ENCODE results near the gene B4GALT7. TPM values are rescaled to one million over a fixed set of nuclear protein-coding genes. Genes with fewer than 3 reads are reported as not detected.

The B4GALT7 gene
- total RNA-seq, 2 experiments from 2014 or later = 24.9 to 38.5 TPM

DNA sequence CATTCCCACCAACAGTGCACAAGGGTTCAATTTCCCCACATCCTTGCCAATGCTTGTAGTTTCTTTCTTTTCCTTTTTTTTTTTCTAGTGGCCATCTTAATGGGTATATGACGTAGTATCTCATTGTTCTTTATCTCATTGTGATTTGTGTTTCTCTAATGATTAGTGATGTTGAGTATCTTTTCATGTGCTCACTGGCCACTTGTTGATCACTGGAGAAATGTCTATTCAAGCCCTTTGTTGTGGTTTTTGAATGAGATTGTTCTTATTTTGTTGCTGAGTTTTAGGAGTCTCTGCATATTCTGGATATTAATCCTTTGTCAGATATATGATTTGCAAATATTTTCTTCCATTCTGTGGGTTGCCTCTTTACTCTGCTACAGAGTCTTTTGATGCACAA lies 9.5 kb upstream of the B4GALT7 start:
- DNase-seq (ENCODE audit: low spot score) = no peak
- ChIA-PET CTCF (ENCODE audit: unreplicated experiment) (no interaction called here), POLR2A (no interaction called here)
- Histone ChIP-seq H3K9me3 (ENCODE audit: low read length) (no peaks in the 10 kb centered on the region), H3K79me2 (ENCODE audit: insufficient read depth, low read depth, low read length) (peaks cover 21% of the 10 kb centered on the region), H4K20me1 (ENCODE audit: insufficient read depth, low read length) (0 out of 2 replicates have a peak, but pooled peaks cover 5% of the 10 kb centered on the region), H2AFZ (ENCODE audit: low read length) (no peak overlapping the region), H3K9me2 (ENCODE audit: insufficient read depth, low read length) (no peaks in the 10 kb centered on the region), H3K4me3 (ENCODE audit: low read depth, low read length, poor library complexity, severe bottlenecking) (no peak overlapping the region), H3K27ac (ENCODE audit: low read depth, low read length, poor library complexity, severe bottlenecking) (no peak overlapping the region), H3K4me1 (ENCODE audit: insufficient read depth, low read length, poor library complexity, severe bottlenecking) (peaks cover 23% of the 10 kb centered on the region), H3K36me3 (ENCODE audit: insufficient read depth, low read length) (peaks cover 24% of the 10 kb centered on the region), H3K4me2 (ENCODE audit: low read length) (no peak overlapping the region)
- intact Hi-C loops (cut with micrococcal nuclease; ENCODE audit: unreplicated experiment) = loop anchor here (10.0 kb wide), 2 partner anchors 186 to 474 kb away; partner anchors contain the start of genes F12 and PFN3
- BruUV-seq (replicated peaks) = no TSS peak
- TF ChIP-seq, protein P1, sequence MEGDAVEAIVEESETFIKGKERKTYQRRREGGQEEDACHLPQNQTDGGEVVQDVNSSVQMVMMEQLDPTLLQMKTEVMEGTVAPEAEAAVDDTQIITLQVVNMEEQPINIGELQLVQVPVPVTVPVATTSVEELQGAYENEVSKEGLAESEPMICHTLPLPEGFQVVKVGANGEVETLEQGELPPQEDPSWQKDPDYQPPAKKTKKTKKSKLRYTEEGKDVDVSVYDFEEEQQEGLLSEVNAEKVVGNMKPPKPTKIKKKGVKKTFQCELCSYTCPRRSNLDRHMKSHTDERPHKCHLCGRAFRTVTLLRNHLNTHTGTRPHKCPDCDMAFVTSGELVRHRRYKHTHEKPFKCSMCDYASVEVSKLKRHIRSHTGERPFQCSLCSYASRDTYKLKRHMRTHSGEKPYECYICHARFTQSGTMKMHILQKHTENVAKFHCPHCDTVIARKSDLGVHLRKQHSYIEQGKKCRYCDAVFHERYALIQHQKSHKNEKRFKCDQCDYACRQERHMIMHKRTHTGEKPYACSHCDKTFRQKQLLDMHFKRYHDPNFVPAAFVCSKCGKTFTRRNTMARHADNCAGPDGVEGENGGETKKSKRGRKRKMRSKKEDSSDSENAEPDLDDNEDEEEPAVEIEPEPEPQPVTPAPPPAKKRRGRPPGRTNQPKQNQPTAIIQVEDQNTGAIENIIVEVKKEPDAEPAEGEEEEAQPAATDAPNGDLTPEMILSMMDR (conservative IDR thresholded peaks at IDR 0.05; ENCODE audit: low read length) = no peak
- TF ChIP-seq EZH2phosphoT487 (IDR thresholded peaks at IDR 0.05; ENCODE audit: borderline replicate concordance, low read depth, low read length) = no peak

DNA sequence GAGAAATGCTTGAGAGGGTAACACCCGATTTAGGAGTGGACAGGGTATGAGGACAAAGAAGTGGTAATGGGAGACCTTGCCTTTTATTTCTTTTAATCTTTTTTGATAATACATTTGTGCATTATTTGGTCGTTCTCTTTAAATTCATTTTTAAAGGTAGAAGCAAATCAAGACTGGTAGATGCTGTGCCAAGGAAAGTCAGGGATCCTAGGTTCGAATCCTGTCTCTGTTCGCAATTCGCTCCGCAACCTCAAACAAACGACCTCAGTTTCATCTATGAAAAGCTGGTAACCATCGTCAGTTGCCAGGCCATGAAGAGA lies 8.3 kb upstream of the B4GALT7 start:
- no TSS peak for BruUV-seq (replicated peaks)
- TF ChIP-seq, protein P1 (conservative IDR thresholded peaks at IDR 0.05; ENCODE audit: low read length) = no peak
- TF ChIP-seq EZH2phosphoT487 (IDR thresholded peaks at IDR 0.05; ENCODE audit: borderline replicate concordance, low read depth, low read length) = no peak
- ChIA-PET POLR2A (interaction anchor here (0.8 to 1.4 kb wide), 2 partner anchors 9 to 610 kb away, joined by 3 to 4 read pairs; no protein-coding TSS in a partner anchor), CTCF (ENCODE audit: unreplicated experiment) (interaction anchor here (1.2 kb wide), 1 partner anchor 81 kb away, joined by 3 read pairs; no protein-coding TSS in a partner anchor)
- Histone ChIP-seq H4K20me1 (ENCODE audit: insufficient read depth, low read length) (0 out of 2 replicates have a peak, but pooled peaks cover 5% of the 10 kb centered on the region), H3K4me3 (ENCODE audit: low read depth, low read length, poor library complexity, severe bottlenecking) (peak overlapping the region; percentile 91), H3K4me1 (ENCODE audit: insufficient read depth, low read length, poor library complexity, severe bottlenecking) (peaks cover 17% of the 10 kb centered on the region), H2AFZ (ENCODE audit: low read length) (peak overlapping the region; percentile 71; the same call in 1 of the 2 replicates), H3K79me2 (ENCODE audit: insufficient read depth, low read depth, low read length) (peaks cover 21% of the 10 kb centered on the region), H3K9me3 (ENCODE audit: low read length) (no peaks in the 10 kb centered on the region), H3K27ac (ENCODE audit: low read depth, low read length, poor library complexity, severe bottlenecking) (no peak overlapping the region), H3K9me2 (ENCODE audit: insufficient read depth, low read length) (no peaks in the 10 kb centered on the region), H3K4me2 (ENCODE audit: low read length) (peak overlapping the region; percentile 66), H3K36me3 (ENCODE audit: insufficient read depth, low read length) (peaks cover 37% of the 10 kb centered on the region)
- intact Hi-C loops (cut with micrococcal nuclease; ENCODE audit: unreplicated experiment) = loop anchor here (2.0 to 10.0 kb wide), 3 partner anchors 83 to 473 kb away; partner anchors contain the start of genes DOK3, F12 and PFN3
- DNase-seq (ENCODE audit: low spot score) = no peak
